ENCODE data around the gene PSME3IP1.

- TF ChIP-seq CTCF (conservative IDR thresholded peaks at IDR 0.05; ENCODE audit: low read depth, low read length) (no peak), EZH2phosphoT487 (IDR thresholded peaks at IDR 0.05; ENCODE audit: borderline replicate concordance, low read length) (no peak)
Observed at GRCh38 chr16:57165483-57165882, 20.4 kb downstream of the PSME3IP1 start.

Data from PC-3 (cell line).